WTC11 (cell line): ENCODE measurements around the gene B4GALNT3. TPM values are rescaled to one million over a fixed set of nuclear protein-coding genes. Genes with fewer than 3 reads are reported as not detected.

Experiments used
- ATAC-seq: fragments of 200-7000 bp; cut with Tn5 transposase; 2 replicates; pipeline ENCODE4 v1.10.0; 2021; ENCODE audit warnings: mild to moderate bottlenecking, moderate library complexity
- CTCF ChIA-PET: fragments of 300-600 bp; sonication (Branson Sonifier 250); formaldehyde crosslinking; loops from one replicate; lab custom pipeline; 2021; ENCODE audit warnings: antibody characterized with exemption; lab: Charles Lee
- POLR2A ChIA-PET: fragments of 350-600 bp; sonication (Branson Sonifier 250); formaldehyde crosslinking; loops from one replicate; lab custom pipeline; 2021; ENCODE audit warnings: antibody characterized with exemption; lab: Charles Lee
- DNase-seq: peaks from one replicate; pipeline ENCODE4 v3.0.0; 2021; ENCODE audit warnings: low spot score
- H3K27ac Mint-ChIP-seq: 2 replicates; pipeline ENCODE4 v1.8.0; 2021; ENCODE audit warnings: mixed read lengths
- H3K27me3 Mint-ChIP-seq: 2 replicates; pipeline ENCODE4 v1.8.0; 2021; ENCODE audit warnings: low read depth, mild to moderate bottlenecking, moderate library complexity, mixed read lengths
- H3K36me3 Mint-ChIP-seq: 2 replicates; pipeline ENCODE4 v1.8.0; 2021; ENCODE audit warnings: mixed read lengths
- H3K4me1 Mint-ChIP-seq: 2 replicates; pipeline ENCODE4 v1.8.0; 2022; ENCODE audit warnings: mixed read lengths
- H3K4me3 Mint-ChIP-seq: 2 replicates; pipeline ENCODE4 v1.8.0; 2021; ENCODE audit warnings: mild to moderate bottlenecking, moderate library complexity, mixed read lengths
- H3K9me3 Mint-ChIP-seq: 2 replicates; pipeline ENCODE4 v1.8.0; 2021; ENCODE audit warnings: mixed read lengths
- ESRRA ChIP-seq: sonication (generic); formaldehyde crosslinking; IDR thresholded peaks from 2 replicates; pipeline ENCODE4 v1.8.1; 2022; ENCODE audit warnings: mild to moderate bottlenecking, missing genetic modification reagents, borderline replicate concordance
- NFATC4 ChIP-seq: fragments of 250-450 bp; sonication (Bioruptor Pico); IDR thresholded peaks from 2 replicates; pipeline ENCODE4 v1.9.0; 2021; ENCODE audit warnings: mild to moderate bottlenecking
- NR2C2 ChIP-seq: sonication (generic); formaldehyde crosslinking; IDR thresholded peaks from 2 replicates; pipeline ENCODE4 v1.8.0; 2022; ENCODE audit warnings: mild to moderate bottlenecking, missing genetic modification reagents
- RELA ChIP-seq: sonication (generic); formaldehyde crosslinking; IDR thresholded peaks from 2 replicates; pipeline ENCODE4 v1.8.1; 2022; ENCODE audit warnings: missing genetic modification reagents, mild to moderate bottlenecking, borderline replicate concordance
- SP1 ChIP-seq: sonication (generic); formaldehyde crosslinking; conservative IDR thresholded peaks from 2 replicates; pipeline ENCODE4 v1.8.1; 2022; ENCODE audit warnings: missing genetic modification reagents
- TCF7 ChIP-seq: sonication (generic); formaldehyde crosslinking; IDR thresholded peaks from 2 replicates; pipeline ENCODE4 v1.8.0; 2022; ENCODE audit warnings: mild to moderate bottlenecking, low read depth, missing genetic modification reagents, moderate library complexity
- TEAD4 ChIP-seq: sonication (generic); formaldehyde crosslinking; IDR thresholded peaks from 2 replicates; pipeline ENCODE4 v1.8.0; 2022; ENCODE audit warnings: mild to moderate bottlenecking, missing genetic modification reagents
- TP53 ChIP-seq: sonication (generic); formaldehyde crosslinking; IDR thresholded peaks from 2 replicates; pipeline ENCODE4 v1.8.1; 2023; ENCODE audit warnings: mild to moderate bottlenecking, missing genetic modification reagents
- ZBTB21 ChIP-seq: sonication (generic); formaldehyde crosslinking; IDR thresholded peaks from 2 replicates; pipeline ENCODE4 v1.8.1; 2023; ENCODE audit warnings: mild to moderate bottlenecking, missing genetic modification reagents, borderline replicate concordance
- ZNF219 ChIP-seq: sonication (generic); formaldehyde crosslinking; IDR thresholded peaks from 2 replicates; pipeline ENCODE4 v1.8.0; 2023; ENCODE audit warnings: missing genetic modification reagents, mild to moderate bottlenecking, borderline replicate concordance
- ZNF232 ChIP-seq: sonication (generic); formaldehyde crosslinking; IDR thresholded peaks from 2 replicates; pipeline ENCODE4 v1.8.0; 2022; ENCODE audit warnings: mild to moderate bottlenecking, missing genetic modification reagents
- ZNF396 ChIP-seq: fragments of 250-450 bp; sonication (Bioruptor Pico); IDR thresholded peaks from 2 replicates; pipeline ENCODE4 v1.8.0; 2021; ENCODE audit warnings: mild to moderate bottlenecking, moderate library complexity, borderline replicate concordance
- ZNF416 ChIP-seq: fragments of 250-450 bp; sonication (Bioruptor Pico); IDR thresholded peaks from 2 replicates; pipeline ENCODE4 v1.9.0; 2021; ENCODE audit warnings: mild to moderate bottlenecking, inconsistent platforms
- ZNF671 ChIP-seq: fragments of 250-450 bp; sonication (Bioruptor Pico); IDR thresholded peaks from 2 replicates; pipeline ENCODE4 v1.8.0; 2021; ENCODE audit warnings: mild to moderate bottlenecking
- total RNA-seq: library from RNA; stranded (reverse); gene quantifications from 3 replicates; pipeline ENCODE4 v1.2.3, GENCODE V29; 2021
- TF ChIP-seq, protein P1 (sequence below): sonication (generic); formaldehyde crosslinking; IDR thresholded peaks from 2 replicates; pipeline ENCODE4 v1.8.1; 2023; ENCODE audit warnings: mild to moderate bottlenecking, moderate library complexity, missing genetic modification reagents
- TF ChIP-seq, protein P2 (sequence below): sonication (generic); formaldehyde crosslinking; IDR thresholded peaks from 2 replicates; pipeline ENCODE4 v1.8.1; 2023; ENCODE audit warnings: mild to moderate bottlenecking, missing genetic modification reagents
- TF ChIP-seq, protein P3 (sequence below): sonication (generic); formaldehyde crosslinking; IDR thresholded peaks from 2 replicates; pipeline ENCODE4 v1.8.1; 2023; ENCODE audit warnings: mild to moderate bottlenecking, missing genetic modification reagents, borderline replicate concordance
- TF ChIP-seq, protein P4 (sequence below): sonication (generic); formaldehyde crosslinking; conservative IDR thresholded peaks from 2 replicates; pipeline ENCODE4 v1.8.1; 2023; ENCODE audit warnings: mild to moderate bottlenecking, low read depth, missing genetic modification reagents, moderate library complexity
- TF ChIP-seq, protein P5 (sequence below): sonication (generic); formaldehyde crosslinking; IDR thresholded peaks from 2 replicates; pipeline ENCODE4 v1.8.1; 2023; ENCODE audit warnings: mild to moderate bottlenecking, missing genetic modification reagents, moderate library complexity
- TF ChIP-seq, protein P6 (sequence below): sonication (generic); formaldehyde crosslinking; conservative IDR thresholded peaks from 2 replicates; pipeline ENCODE4 v1.8.1; 2022; ENCODE audit warnings: mild to moderate bottlenecking, missing genetic modification reagents
- TF ChIP-seq, protein P7 (sequence below): fragments of 250-450 bp; sonication (Bioruptor Pico); IDR thresholded peaks from 2 replicates; pipeline ENCODE4 v2.1.2; 2022; ENCODE audit warnings: mild to moderate bottlenecking, moderate library complexity
- TF ChIP-seq, protein P8 (sequence below): sonication (generic); formaldehyde crosslinking; IDR thresholded peaks from 2 replicates; pipeline ENCODE4 v1.8.1; 2023; ENCODE audit warnings: mild to moderate bottlenecking, missing genetic modification reagents

B4GALNT3 gene
- total RNA-seq, 1 experiment from 2014 or later = 19.0 TPM

DNA sequence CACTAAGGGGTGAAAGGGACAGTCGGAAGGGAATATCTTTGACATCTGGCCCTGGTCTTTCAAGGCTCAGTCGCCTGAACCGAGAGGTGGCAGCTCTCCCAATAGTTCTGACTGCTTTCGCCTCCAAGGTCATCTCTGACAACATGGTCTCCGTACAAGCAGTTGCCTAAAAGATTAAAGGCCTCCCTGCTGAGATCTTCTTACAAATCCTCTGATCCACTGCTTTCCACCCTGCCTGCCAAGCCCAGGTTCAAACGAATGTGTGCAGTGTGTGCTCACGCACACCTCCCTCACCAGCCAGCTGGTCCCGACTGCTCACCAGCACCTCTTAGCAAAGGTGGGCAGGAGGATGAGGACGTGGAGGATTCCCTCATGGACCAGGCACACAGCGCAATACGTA, 10.4 kb downstream of the B4GALNT3 start:
- Mint-ChIP-seq H3K36me3 (no peaks in the 10 kb centered on the region), H3K4me3 (no peak overlapping the region), H3K27me3 (no peaks in the 10 kb centered on the region), H3K9me3 (no peaks in the 10 kb centered on the region), H3K27ac (no peak overlapping the region), H3K4me1 (peaks cover 15% of the 10 kb centered on the region)
- ChIA-PET CTCF (no interaction called here), POLR2A (no interaction called here)
- DNase-seq (no peak), ATAC-seq (no peak)
- TF ChIP-seq, protein P1, sequence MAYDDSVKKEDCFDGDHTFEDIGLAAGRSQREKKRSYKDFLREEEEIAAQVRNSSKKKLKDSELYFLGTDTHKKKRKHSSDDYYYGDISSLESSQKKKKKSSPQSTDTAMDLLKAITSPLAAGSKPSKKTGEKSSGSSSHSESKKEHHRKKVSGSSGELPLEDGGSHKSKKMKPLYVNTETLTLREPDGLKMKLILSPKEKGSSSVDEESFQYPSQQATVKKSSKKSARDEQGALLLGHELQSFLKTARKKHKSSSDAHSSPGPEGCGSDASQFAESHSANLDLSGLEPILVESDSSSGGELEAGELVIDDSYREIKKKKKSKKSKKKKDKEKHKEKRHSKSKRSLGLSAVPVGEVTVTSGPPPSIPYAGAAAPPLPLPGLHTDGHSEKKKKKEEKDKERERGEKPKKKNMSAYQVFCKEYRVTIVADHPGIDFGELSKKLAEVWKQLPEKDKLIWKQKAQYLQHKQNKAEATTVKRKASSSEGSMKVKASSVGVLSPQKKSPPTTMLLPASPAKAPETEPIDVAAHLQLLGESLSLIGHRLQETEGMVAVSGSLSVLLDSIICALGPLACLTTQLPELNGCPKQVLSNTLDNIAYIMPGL (CRISPR knock-in tag) = no peak
- TF ChIP-seq ZNF416 = no peak
- no peak for TF ChIP-seq NFATC4 (CRISPR knock-in tag)
- no peak for TF ChIP-seq ZNF219 (CRISPR knock-in tag)
- TF ChIP-seq, protein P2, sequence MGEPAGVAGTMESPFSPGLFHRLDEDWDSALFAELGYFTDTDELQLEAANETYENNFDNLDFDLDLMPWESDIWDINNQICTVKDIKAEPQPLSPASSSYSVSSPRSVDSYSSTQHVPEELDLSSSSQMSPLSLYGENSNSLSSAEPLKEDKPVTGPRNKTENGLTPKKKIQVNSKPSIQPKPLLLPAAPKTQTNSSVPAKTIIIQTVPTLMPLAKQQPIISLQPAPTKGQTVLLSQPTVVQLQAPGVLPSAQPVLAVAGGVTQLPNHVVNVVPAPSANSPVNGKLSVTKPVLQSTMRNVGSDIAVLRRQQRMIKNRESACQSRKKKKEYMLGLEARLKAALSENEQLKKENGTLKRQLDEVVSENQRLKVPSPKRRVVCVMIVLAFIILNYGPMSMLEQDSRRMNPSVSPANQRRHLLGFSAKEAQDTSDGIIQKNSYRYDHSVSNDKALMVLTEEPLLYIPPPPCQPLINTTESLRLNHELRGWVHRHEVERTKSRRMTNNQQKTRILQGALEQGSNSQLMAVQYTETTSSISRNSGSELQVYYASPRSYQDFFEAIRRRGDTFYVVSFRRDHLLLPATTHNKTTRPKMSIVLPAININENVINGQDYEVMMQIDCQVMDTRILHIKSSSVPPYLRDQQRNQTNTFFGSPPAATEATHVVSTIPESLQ (CRISPR knock-in tag) = no peak
- TF ChIP-seq SP1 (CRISPR knock-in tag) = no peak
- TF ChIP-seq ZNF232 (CRISPR knock-in tag) = no peak

DNA sequence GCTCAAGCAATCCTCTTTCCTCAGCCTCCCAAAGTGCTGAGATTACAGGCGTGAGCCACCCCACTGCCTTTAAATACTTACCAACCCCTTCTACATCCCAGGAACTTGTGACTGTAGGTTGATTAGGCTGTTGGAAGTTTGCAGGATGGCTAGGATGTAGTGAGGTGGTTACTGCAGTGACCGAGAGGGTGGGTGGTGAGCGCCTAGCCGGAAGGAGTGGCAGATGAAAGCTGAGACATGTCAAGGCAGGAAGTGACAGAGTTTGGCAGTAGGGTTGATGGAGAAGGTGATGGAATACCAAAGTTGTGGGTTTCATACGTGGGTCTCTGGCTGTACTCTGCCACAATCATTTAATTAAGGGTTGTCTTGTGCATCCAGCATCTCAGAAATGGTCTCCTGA, 13.5 kb downstream of the B4GALNT3 start:
- H3K27me3 Mint-ChIP-seq = no peaks in the 10 kb centered on the region

More for the DNA sequence above, 13.5 kb downstream of the B4GALNT3 start:
- DNase-seq (no peak), ATAC-seq (no peak)
- no peak overlapping the region for H3K4me3 Mint-ChIP-seq
- H3K4me1 Mint-ChIP-seq = peaks cover 20% of the 10 kb centered on the region
- TF ChIP-seq ESRRA (CRISPR knock-in tag) = no peak
- no peak for TF ChIP-seq ZBTB21 (CRISPR knock-in tag)
- TF ChIP-seq, protein P3, sequence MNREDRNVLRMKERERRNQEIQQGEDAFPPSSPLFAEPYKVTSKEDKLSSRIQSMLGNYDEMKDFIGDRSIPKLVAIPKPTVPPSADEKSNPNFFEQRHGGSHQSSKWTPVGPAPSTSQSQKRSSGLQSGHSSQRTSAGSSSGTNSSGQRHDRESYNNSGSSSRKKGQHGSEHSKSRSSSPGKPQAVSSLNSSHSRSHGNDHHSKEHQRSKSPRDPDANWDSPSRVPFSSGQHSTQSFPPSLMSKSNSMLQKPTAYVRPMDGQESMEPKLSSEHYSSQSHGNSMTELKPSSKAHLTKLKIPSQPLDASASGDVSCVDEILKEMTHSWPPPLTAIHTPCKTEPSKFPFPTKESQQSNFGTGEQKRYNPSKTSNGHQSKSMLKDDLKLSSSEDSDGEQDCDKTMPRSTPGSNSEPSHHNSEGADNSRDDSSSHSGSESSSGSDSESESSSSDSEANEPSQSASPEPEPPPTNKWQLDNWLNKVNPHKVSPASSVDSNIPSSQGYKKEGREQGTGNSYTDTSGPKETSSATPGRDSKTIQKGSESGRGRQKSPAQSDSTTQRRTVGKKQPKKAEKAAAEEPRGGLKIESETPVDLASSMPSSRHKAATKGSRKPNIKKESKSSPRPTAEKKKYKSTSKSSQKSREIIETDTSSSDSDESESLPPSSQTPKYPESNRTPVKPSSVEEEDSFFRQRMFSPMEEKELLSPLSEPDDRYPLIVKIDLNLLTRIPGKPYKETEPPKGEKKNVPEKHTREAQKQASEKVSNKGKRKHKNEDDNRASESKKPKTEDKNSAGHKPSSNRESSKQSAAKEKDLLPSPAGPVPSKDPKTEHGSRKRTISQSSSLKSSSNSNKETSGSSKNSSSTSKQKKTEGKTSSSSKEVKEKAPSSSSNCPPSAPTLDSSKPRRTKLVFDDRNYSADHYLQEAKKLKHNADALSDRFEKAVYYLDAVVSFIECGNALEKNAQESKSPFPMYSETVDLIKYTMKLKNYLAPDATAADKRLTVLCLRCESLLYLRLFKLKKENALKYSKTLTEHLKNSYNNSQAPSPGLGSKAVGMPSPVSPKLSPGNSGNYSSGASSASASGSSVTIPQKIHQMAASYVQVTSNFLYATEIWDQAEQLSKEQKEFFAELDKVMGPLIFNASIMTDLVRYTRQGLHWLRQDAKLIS (CRISPR knock-in tag) = no peak
- no peak for TF ChIP-seq RELA
- no peak for TF ChIP-seq TCF7 (CRISPR knock-in tag)
- TF ChIP-seq, protein P4, sequence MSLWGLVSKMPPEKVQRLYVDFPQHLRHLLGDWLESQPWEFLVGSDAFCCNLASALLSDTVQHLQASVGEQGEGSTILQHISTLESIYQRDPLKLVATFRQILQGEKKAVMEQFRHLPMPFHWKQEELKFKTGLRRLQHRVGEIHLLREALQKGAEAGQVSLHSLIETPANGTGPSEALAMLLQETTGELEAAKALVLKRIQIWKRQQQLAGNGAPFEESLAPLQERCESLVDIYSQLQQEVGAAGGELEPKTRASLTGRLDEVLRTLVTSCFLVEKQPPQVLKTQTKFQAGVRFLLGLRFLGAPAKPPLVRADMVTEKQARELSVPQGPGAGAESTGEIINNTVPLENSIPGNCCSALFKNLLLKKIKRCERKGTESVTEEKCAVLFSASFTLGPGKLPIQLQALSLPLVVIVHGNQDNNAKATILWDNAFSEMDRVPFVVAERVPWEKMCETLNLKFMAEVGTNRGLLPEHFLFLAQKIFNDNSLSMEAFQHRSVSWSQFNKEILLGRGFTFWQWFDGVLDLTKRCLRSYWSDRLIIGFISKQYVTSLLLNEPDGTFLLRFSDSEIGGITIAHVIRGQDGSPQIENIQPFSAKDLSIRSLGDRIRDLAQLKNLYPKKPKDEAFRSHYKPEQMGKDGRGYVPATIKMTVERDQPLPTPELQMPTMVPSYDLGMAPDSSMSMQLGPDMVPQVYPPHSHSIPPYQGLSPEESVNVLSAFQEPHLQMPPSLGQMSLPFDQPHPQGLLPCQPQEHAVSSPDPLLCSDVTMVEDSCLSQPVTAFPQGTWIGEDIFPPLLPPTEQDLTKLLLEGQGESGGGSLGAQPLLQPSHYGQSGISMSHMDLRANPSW (CRISPR knock-in tag) = no peak
- TF ChIP-seq TP53 (CRISPR knock-in tag) = no peak
- TF ChIP-seq, protein P5, sequence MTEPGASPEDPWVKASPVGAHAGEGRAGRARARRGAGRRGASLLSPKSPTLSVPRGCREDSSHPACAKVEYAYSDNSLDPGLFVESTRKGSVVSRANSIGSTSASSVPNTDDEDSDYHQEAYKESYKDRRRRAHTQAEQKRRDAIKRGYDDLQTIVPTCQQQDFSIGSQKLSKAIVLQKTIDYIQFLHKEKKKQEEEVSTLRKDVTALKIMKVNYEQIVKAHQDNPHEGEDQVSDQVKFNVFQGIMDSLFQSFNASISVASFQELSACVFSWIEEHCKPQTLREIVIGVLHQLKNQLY (CRISPR knock-in tag) = no peak
- TF ChIP-seq TEAD4 (CRISPR knock-in tag) = no peak
- TF ChIP-seq, protein P6, sequence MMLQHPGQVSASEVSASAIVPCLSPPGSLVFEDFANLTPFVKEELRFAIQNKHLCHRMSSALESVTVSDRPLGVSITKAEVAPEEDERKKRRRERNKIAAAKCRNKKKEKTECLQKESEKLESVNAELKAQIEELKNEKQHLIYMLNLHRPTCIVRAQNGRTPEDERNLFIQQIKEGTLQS (CRISPR knock-in tag) = no peak
- no peak for TF ChIP-seq ZNF671 (CRISPR knock-in tag)
- no peak for TF ChIP-seq ZNF416
- TF ChIP-seq ZNF396 (CRISPR knock-in tag) = no peak
- no peak for TF ChIP-seq NR2C2 (CRISPR knock-in tag)
- TF ChIP-seq, protein P7, sequence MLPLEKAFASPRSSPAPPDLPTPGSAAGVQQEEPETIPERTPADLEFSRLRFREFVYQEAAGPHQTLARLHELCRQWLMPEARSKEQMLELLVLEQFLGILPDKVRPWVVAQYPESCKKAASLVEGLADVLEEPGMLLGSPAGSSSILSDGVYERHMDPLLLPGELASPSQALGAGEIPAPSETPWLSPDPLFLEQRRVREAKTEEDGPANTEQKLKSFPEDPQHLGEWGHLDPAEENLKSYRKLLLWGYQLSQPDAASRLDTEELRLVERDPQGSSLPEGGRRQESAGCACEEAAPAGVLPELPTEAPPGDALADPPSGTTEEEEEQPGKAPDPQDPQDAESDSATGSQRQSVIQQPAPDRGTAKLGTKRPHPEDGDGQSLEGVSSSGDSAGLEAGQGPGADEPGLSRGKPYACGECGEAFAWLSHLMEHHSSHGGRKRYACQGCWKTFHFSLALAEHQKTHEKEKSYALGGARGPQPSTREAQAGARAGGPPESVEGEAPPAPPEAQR = no peak
- TF ChIP-seq, protein P8, sequence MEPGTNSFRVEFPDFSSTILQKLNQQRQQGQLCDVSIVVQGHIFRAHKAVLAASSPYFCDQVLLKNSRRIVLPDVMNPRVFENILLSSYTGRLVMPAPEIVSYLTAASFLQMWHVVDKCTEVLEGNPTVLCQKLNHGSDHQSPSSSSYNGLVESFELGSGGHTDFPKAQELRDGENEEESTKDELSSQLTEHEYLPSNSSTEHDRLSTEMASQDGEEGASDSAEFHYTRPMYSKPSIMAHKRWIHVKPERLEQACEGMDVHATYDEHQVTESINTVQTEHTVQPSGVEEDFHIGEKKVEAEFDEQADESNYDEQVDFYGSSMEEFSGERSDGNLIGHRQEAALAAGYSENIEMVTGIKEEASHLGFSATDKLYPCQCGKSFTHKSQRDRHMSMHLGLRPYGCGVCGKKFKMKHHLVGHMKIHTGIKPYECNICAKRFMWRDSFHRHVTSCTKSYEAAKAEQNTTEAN (CRISPR knock-in tag) = no peak
- H3K36me3 Mint-ChIP-seq = no peaks in the 10 kb centered on the region
- CTCF ChIA-PET = interaction anchor here (1.6 kb wide), 1 partner anchor 74 kb away, joined by 5 read pairs; no protein-coding TSS in a partner anchor
- POLR2A ChIA-PET = no interaction called here
- H3K9me3 Mint-ChIP-seq = no peaks in the 10 kb centered on the region
- no peak overlapping the region for H3K27ac Mint-ChIP-seq
